GM12878 (cell line): ENCODE data around the gene PRSS36. TPM values are rescaled to one million over a fixed set of nuclear protein-coding genes. Genes with fewer than 3 reads are reported as not detected.

ENCODE experiments used
- BACH1 ChIP-seq: fragments of 450-650 bp; IDR thresholded peaks from 2 replicates; pipeline ENCODE4 v1.6.1; 2017; ENCODE audit warnings: mild to moderate bottlenecking, borderline replicate concordance
- BHLHE40 ChIP-seq, 2 experiments: fragments of 450-650 bp in 1 of 2; IDR thresholded peaks; 2 replicates each; pipeline ENCODE4 v1.6.1; 2011 to 2017; ENCODE audit warnings: low read depth in 2 of 2, borderline replicate concordance in 1 of 2, improper control_type of control experiment in 1 of 2, low read length in 1 of 2, mild to moderate bottlenecking in 1 of 2
- BRCA1 ChIP-seq: IDR thresholded peaks from 2 replicates; pipeline ENCODE4 v1.6.1; 2011; ENCODE audit warnings: low read depth, low read length, improper control_type of control experiment
- CEBPB ChIP-seq, 2 experiments: fragments of 150-350 bp in 1 of 2; IDR thresholded peaks; 2 replicates each; pipeline ENCODE4 v1.6.1; 2012 to 2014; ENCODE audit warnings: low read depth in 2 of 2, low read length in 2 of 2, borderline replicate concordance in 1 of 2, inconsistent platforms in 1 of 2
- CHD1 ChIP-seq: IDR thresholded peaks from 2 replicates; pipeline ENCODE4 v1.6.1; 2012; ENCODE audit warnings: low read depth, low read length, improper control_type of control experiment
- CHD2 ChIP-seq: IDR thresholded peaks from 2 replicates; pipeline ENCODE4 v1.6.1; 2011; ENCODE audit warnings: low read depth, low read length, improper control_type of control experiment, borderline replicate concordance
- CUX1 ChIP-seq: IDR thresholded peaks from 2 replicates; pipeline ENCODE4 v1.6.1; 2012; ENCODE audit warnings: improper control_type of control experiment, low read depth, low read length; ENCODE audit not compliant: insufficient replicate concordance
- ELK1 ChIP-seq: IDR thresholded peaks from 2 replicates; pipeline ENCODE4 v1.6.1; 2012; ENCODE audit warnings: low read depth, low read length, improper control_type of control experiment
- IKZF1 ChIP-seq: fragments of 450-650 bp; conservative IDR thresholded peaks from 2 replicates; pipeline ENCODE4 v1.6.1; 2017; ENCODE audit warnings: antibody characterized with exemption, mild to moderate bottlenecking
- LARP7 ChIP-seq: fragments of 450-650 bp; IDR thresholded peaks from 2 replicates; pipeline ENCODE4 v1.6.1; 2017; ENCODE audit warnings: mild to moderate bottlenecking
- NBN ChIP-seq: fragments of 450-650 bp; IDR thresholded peaks from 2 replicates; pipeline ENCODE4 v1.6.1; 2016
- NR2C1 ChIP-seq: fragments of 450-650 bp; IDR thresholded peaks from 2 replicates; pipeline ENCODE4 v1.6.1; 2017; ENCODE audit warnings: antibody characterized with exemption, mild to moderate bottlenecking, moderate library complexity
- NR2F1 ChIP-seq: fragments of 450-650 bp; conservative IDR thresholded peaks from 2 replicates; pipeline ENCODE4 v1.6.1; 2017; ENCODE audit warnings: mild to moderate bottlenecking
- NRF1 ChIP-seq: conservative IDR thresholded peaks from 2 replicates; pipeline ENCODE4 v1.6.1; 2011; ENCODE audit warnings: mild to moderate bottlenecking, low read depth, low read length, improper control_type of control experiment
- PAX5 ChIP-seq: IDR thresholded peaks from 2 replicates; pipeline ENCODE4 v1.6.1; 2011; ENCODE audit warnings: low read depth, low read length, borderline replicate concordance
- PAX8 ChIP-seq: fragments of 450-650 bp; IDR thresholded peaks from 2 replicates; pipeline ENCODE4 v1.6.1; 2017; ENCODE audit warnings: mild to moderate bottlenecking, moderate library complexity
- POLR2AphosphoS2 ChIP-seq: IDR thresholded peaks from 2 replicates; pipeline ENCODE4 v1.6.1; 2011; ENCODE audit warnings: low read depth, mild to moderate bottlenecking, low read length, improper control_type of control experiment, moderate library complexity
- POLR2AphosphoS5 ChIP-seq: IDR thresholded peaks from 2 replicates; pipeline ENCODE4 v1.6.1; 2011; ENCODE audit warnings: mild to moderate bottlenecking, low read length, inconsistent platforms
- RELA ChIP-seq: fragments of 450-650 bp; IDR thresholded peaks from 2 replicates; pipeline ENCODE4 v1.8.0; 2014; ENCODE audit warnings: borderline replicate concordance; ENCODE audit not compliant: partially characterized antibody
- SP1 ChIP-seq: IDR thresholded peaks from one replicate; pipeline ENCODE4 v1.6.1; 2011; ENCODE audit warnings: low read depth, low read length
- SPI1 ChIP-seq: IDR thresholded peaks from 2 replicates; pipeline ENCODE4 v1.6.1; 2011; ENCODE audit warnings: low read depth, mild to moderate bottlenecking, low read length, moderate library complexity, borderline replicate concordance; ENCODE audit not compliant: insufficient read depth
- STAT1 ChIP-seq: fragments of 450-650 bp; conservative IDR thresholded peaks from 2 replicates; pipeline ENCODE4 v1.6.1; 2014; ENCODE audit warnings: antibody characterized with exemption, mild to moderate bottlenecking
- USF2 ChIP-seq: IDR thresholded peaks from 2 replicates; pipeline ENCODE4 v1.6.1; 2011; ENCODE audit warnings: low read depth, low read length, improper control_type of control experiment, borderline replicate concordance
- YY1 ChIP-seq: IDR thresholded peaks from 2 replicates; pipeline ENCODE4 v1.6.1; 2011; ENCODE audit warnings: low read depth, mild to moderate bottlenecking, low read length
- ZNF622 ChIP-seq: fragments of 450-650 bp; IDR thresholded peaks from 2 replicates; pipeline ENCODE4 v1.6.1; 2017; ENCODE audit warnings: mild to moderate bottlenecking, inconsistent platforms
- polyA plus RNA-seq, 11 experiments: library from polyadenylated mRNA; depleted of rRNA in 4 of 11; unstranded in 6 of 11; stranded (reverse) in 5 of 11; fragments of >200 nt; fragmentation: Nextera tagmentation in 4 of 11; fragmentation: Illumina TruSeq in 1 of 11; extraction: Ambion mirVana in 4 of 11; extraction: Trizol in 1 of 11; gene quantifications; 1 replicate in 1 of 11; 2 replicates in 10 of 11; pipeline versions ENCODE4 v1.2.1 to v1.2.3, GENCODE V29; 2011 to 2016; ENCODE audit warnings: inconsistent platforms in 2 of 11, missing spikeins in 2 of 11, low read depth in 1 of 11
- total RNA-seq, 4 experiments: library from RNA; depleted of rRNA in 3 of 4; stranded (reverse); fragments of >200 nt in 3 of 4; fragmentation: Illumina TruSeq in 1 of 4; extraction: Trizol in 1 of 4; gene quantifications; 2 replicates each; pipeline versions ENCODE4 v1.2.1 to v1.2.3, GENCODE V29; 2013 to 2021

The PRSS36 gene
- total and polyA plus RNA-seq, 10 of the 15 experiments (the other 5 are each of a cell fraction or from before 2014, with no cell fraction given), result 0.11 to 1.1 (median 0.17) TPM; not detected in 3

- TF ChIP-seq SP1 (peak; percentile 49), BACH1 (peak; percentile 80), CEBPB (IDR thresholded peaks at IDR 0.05; ENCODE audit: borderline replicate concordance in 1 of 2, low read depth in 2 of 2, low read length in 2 of 2) (no peak), SPI1 (no peak), PAX8 (no peak), NBN (peak; percentile 40; the same call in 1 of the 2 replicates), CHD1 (peak; percentile 80; the same call in 1 of the 2 replicates), POLR2AphosphoS2 (no peak), CHD2 (peak; percentile 61; the same call in 1 of the 2 replicates), RELA (peak; percentile 62), NR2F1 (peak; percentile 64; the same call in 1 of the 2 replicates), CUX1 (no peak), YY1 (peak; percentile 84), IKZF1 (peak; percentile 94), STAT1 (peak; percentile 58; the same call in 1 of the 2 replicates), NR2C1 (peak; percentile 68), POLR2AphosphoS5 (peak; percentile 36; the same call in 1 of the 2 replicates), BHLHE40 (IDR thresholded peaks at IDR 0.05; ENCODE audit: borderline replicate concordance in 1 of 2, low read depth in 2 of 2, low read length in 1 of 2) (peak; percentile 53 to 84; a peak in 3 of 4 replicates), LARP7 (peak; percentile 91), NRF1 (peak; percentile 43), USF2 (no peak), BRCA1 (no peak), ELK1 (0 out of 2 replicates have a peak, but pooled peaks have one; percentile 24), PAX5 (peak; percentile 40; the same call in 1 of the 2 replicates), ZNF622 (no peak)
Observed at GRCh38 chr16:31108035-31108793, 41.7 kb downstream of the PRSS36 start, which contains the start of gene BCKDK (continued).
